SK-N-SH treated with all-trans-retinoic acid at 6 μM for 48 hours (cell line): ENCODE measurements around the gene SLC22A5.

Source experiments
- ATAC-seq: fragments of 200-7000 bp; cut with Tn5 transposase; 3 replicates; pipeline ENCODE4 v1.9.1; 2020; ENCODE audit warnings: mild to moderate bottlenecking, moderate library complexity
- BACH2 ChIP-seq: fragments of 250-450 bp; sonication (Bioruptor Pico); IDR thresholded peaks from 2 replicates; pipeline ENCODE4 v1.9.0; 2021; ENCODE audit warnings: mild to moderate bottlenecking, borderline replicate concordance
- CSDC2 ChIP-seq: fragments of 250-450 bp; sonication (Bioruptor Pico); IDR thresholded peaks from 2 replicates; pipeline ENCODE4 v1.5.0; 2020; ENCODE audit warnings: mild to moderate bottlenecking, moderate library complexity
- ESRRG ChIP-seq: fragments of 250-450 bp; sonication (Bioruptor Pico); IDR thresholded peaks from 2 replicates; pipeline ENCODE4 v1.6.1; 2021; ENCODE audit warnings: mild to moderate bottlenecking
- GLIS3 ChIP-seq: fragments of 250-450 bp; sonication (Bioruptor Pico); IDR thresholded peaks from 2 replicates; pipeline ENCODE4 v1.5.0; 2020; ENCODE audit warnings: mild to moderate bottlenecking, moderate library complexity
- ISL1 ChIP-seq: fragments of 250-450 bp; sonication (Bioruptor Pico); IDR thresholded peaks from 2 replicates; pipeline ENCODE4 v2.1.2; 2022; ENCODE audit warnings: mild to moderate bottlenecking, moderate library complexity
- OSR1 ChIP-seq: fragments of 250-450 bp; sonication (Bioruptor Pico); IDR thresholded peaks from 2 replicates; pipeline ENCODE4 v1.8.0; 2022; ENCODE audit warnings: moderate library complexity, mild to moderate bottlenecking, inconsistent platforms
- PATZ1 ChIP-seq: fragments of 250-450 bp; sonication (Bioruptor Pico); IDR thresholded peaks from 2 replicates; pipeline ENCODE4 v1.8.0; 2020; ENCODE audit warnings: mild to moderate bottlenecking, moderate library complexity, borderline replicate concordance
- POU6F1 ChIP-seq: fragments of 250-450 bp; sonication (Bioruptor Pico); IDR thresholded peaks from 2 replicates; pipeline ENCODE4 v1.8.0; 2021; ENCODE audit warnings: low read depth, mild to moderate bottlenecking, moderate library complexity, borderline replicate concordance
- PPARA ChIP-seq: fragments of 250-450 bp; sonication (Bioruptor Pico); IDR thresholded peaks from 2 replicates; pipeline ENCODE4 v1.5.0; 2020; ENCODE audit warnings: mild to moderate bottlenecking, borderline replicate concordance
- RARB ChIP-seq: fragments of 250-450 bp; sonication (Bioruptor Pico); IDR thresholded peaks from 2 replicates; pipeline ENCODE4 v1.8.0; 2021; ENCODE audit warnings: mild to moderate bottlenecking, moderate library complexity
- SNAI2 ChIP-seq: fragments of 250-450 bp; sonication (Bioruptor Pico); IDR thresholded peaks from 2 replicates; pipeline ENCODE4 v1.5.0; 2020; ENCODE audit warnings: mild to moderate bottlenecking, moderate library complexity
- TSHZ2 ChIP-seq: fragments of 250-450 bp; sonication (Bioruptor Pico); IDR thresholded peaks from 2 replicates; pipeline ENCODE4 v1.5.0; 2020; ENCODE audit warnings: mild to moderate bottlenecking, moderate library complexity
- ZC3H10 ChIP-seq: fragments of 250-450 bp; sonication (Bioruptor Pico); IDR thresholded peaks from 2 replicates; pipeline ENCODE4 v1.5.1; 2021; ENCODE audit warnings: mild to moderate bottlenecking, moderate library complexity
- ZFP3 ChIP-seq: fragments of 250-450 bp; sonication (Bioruptor Pico); IDR thresholded peaks from 2 replicates; pipeline ENCODE4 v1.5.0; 2020; ENCODE audit warnings: mild to moderate bottlenecking, moderate library complexity
- ZFP30 ChIP-seq: fragments of 450-650 bp; formaldehyde crosslinking; IDR thresholded peaks from 2 replicates; pipeline ENCODE4 v1.5.0; 2022; ENCODE audit warnings: mild to moderate bottlenecking, moderate library complexity
- ZNF565 ChIP-seq: fragments of 450-650 bp; formaldehyde crosslinking; conservative IDR thresholded peaks from 2 replicates; pipeline ENCODE4 v1.5.0; 2020; ENCODE audit warnings: low read depth, mild to moderate bottlenecking, moderate library complexity
- ZNF70 ChIP-seq: fragments of 450-650 bp; formaldehyde crosslinking; IDR thresholded peaks from 2 replicates; pipeline ENCODE4 v1.5.0; 2020; ENCODE audit warnings: mild to moderate bottlenecking, moderate library complexity
- ZNF8 ChIP-seq: fragments of 450-650 bp; formaldehyde crosslinking; IDR thresholded peaks from 2 replicates; pipeline ENCODE4 v1.5.0; 2020; ENCODE audit warnings: mild to moderate bottlenecking, moderate library complexity
- TF ChIP-seq, protein P1 (sequence below): fragments of 250-450 bp; sonication (Bioruptor Pico); IDR thresholded peaks from 2 replicates; pipeline ENCODE4 v1.5.1; 2021; ENCODE audit warnings: mild to moderate bottlenecking, moderate library complexity

SLC22A5 gene

GRCh38 chr5:132391870-132392269 lies 22.4 kb downstream of the SLC22A5 start:
- ATAC-seq, result no peak
- TF ChIP-seq OSR1 (CRISPR knock-in tag) (no peak), ZNF8 (CRISPR knock-in tag) (no peak), SNAI2 (CRISPR knock-in tag) (no peak), ZC3H10 (CRISPR knock-in tag) (no peak), CSDC2 (CRISPR knock-in tag) (no peak), RARB (CRISPR knock-in tag) (no peak), ISL1 (CRISPR knock-in tag) (no peak), BACH2 (CRISPR knock-in tag) (no peak), POU6F1 (CRISPR knock-in tag) (no peak), PPARA (CRISPR knock-in tag) (no peak), TSHZ2 (CRISPR knock-in tag) (no peak), ESRRG (CRISPR knock-in tag) (no peak), ZNF565 (no peak)

DNA sequence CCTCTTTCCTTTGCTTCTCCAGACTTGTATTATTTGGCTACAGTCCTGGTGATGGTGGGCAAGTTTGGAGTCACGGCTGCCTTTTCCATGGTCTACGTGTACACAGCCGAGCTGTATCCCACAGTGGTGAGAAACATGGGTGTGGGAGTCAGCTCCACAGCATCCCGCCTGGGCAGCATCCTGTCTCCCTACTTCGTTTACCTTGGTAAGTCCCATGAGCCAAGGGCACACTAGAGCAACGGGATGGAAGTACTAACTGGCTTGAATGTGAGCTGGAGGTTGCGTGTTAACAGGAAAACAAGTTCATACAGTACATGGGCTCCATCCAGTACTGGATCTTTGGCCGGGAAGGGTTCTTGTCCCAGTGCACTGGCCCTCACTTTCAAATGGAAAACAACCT lies 22.9 kb downstream of the SLC22A5 start:
- ATAC-seq, result no peak
- TF ChIP-seq PPARA (CRISPR knock-in tag) (no peak), ZNF70 (CRISPR knock-in tag) (no peak), ZFP3 (CRISPR knock-in tag) (no peak), PATZ1 (no peak), BACH2 (CRISPR knock-in tag) (no peak), OSR1 (CRISPR knock-in tag) (no peak), TSHZ2 (CRISPR knock-in tag) (no peak)
- TF ChIP-seq, protein P1, sequence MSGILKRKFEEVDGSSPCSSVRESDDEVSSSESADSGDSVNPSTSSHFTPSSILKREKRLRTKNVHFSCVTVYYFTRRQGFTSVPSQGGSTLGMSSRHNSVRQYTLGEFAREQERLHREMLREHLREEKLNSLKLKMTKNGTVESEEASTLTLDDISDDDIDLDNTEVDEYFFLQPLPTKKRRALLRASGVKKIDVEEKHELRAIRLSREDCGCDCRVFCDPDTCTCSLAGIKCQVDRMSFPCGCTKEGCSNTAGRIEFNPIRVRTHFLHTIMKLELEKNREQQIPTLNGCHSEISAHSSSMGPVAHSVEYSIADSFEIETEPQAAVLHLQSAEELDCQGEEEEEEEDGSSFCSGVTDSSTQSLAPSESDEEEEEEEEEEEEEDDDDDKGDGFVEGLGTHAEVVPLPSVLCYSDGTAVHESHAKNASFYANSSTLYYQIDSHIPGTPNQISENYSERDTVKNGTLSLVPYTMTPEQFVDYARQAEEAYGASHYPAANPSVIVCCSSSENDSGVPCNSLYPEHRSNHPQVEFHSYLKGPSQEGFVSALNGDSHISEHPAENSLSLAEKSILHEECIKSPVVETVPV (CRISPR knock-in tag), result no peak

GRCh38 chr5:132392978-132393825 lies 23.7 kb downstream of the SLC22A5 start:
- TF ChIP-seq ZFP30 (CRISPR knock-in tag) (no peak), ZFP3 (CRISPR knock-in tag) (no peak), POU6F1 (CRISPR knock-in tag) (no peak), GLIS3 (CRISPR knock-in tag) (no peak)
- ATAC-seq, result no peak
